ENCODE measurements around the gene TSHR.

GRCh38 chr14:81067156-81067555 is 111.7 kb downstream of the TSHR start:
- no peak for TF ChIP-seq CTCF (conservative IDR thresholded peaks at IDR 0.05; ENCODE audit: low read depth, low read length)
- TF ChIP-seq USF2 (IDR thresholded peaks at IDR 0.05; ENCODE audit: low read depth, low read length) = no peak
- TF ChIP-seq CEBPB (IDR thresholded peaks at IDR 0.05; ENCODE audit: low read depth, low read length) = no peak
- no peak for TF ChIP-seq POLR2A (IDR thresholded peaks at IDR 0.05; ENCODE audit: low read depth, low read length)
- TF ChIP-seq, protein P1, sequence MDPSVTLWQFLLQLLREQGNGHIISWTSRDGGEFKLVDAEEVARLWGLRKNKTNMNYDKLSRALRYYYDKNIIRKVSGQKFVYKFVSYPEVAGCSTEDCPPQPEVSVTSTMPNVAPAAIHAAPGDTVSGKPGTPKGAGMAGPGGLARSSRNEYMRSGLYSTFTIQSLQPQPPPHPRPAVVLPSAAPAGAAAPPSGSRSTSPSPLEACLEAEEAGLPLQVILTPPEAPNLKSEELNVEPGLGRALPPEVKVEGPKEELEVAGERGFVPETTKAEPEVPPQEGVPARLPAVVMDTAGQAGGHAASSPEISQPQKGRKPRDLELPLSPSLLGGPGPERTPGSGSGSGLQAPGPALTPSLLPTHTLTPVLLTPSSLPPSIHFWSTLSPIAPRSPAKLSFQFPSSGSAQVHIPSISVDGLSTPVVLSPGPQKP (IDR thresholded peaks at IDR 0.05; ENCODE audit: borderline replicate concordance, low read depth, low read length) = no peak
- no peak for TF ChIP-seq RFX5 (IDR thresholded peaks at IDR 0.05; ENCODE audit: low read depth, low read length)
- TF ChIP-seq RAD21 (IDR thresholded peaks at IDR 0.05; ENCODE audit: low read length) = no peak
- TF ChIP-seq MXI1 (IDR thresholded peaks at IDR 0.05; ENCODE audit: borderline replicate concordance, low read depth, low read length) = no peak
- no peak for TF ChIP-seq NFE2L2 (IDR thresholded peaks at IDR 0.05; ENCODE audit: low read depth, low read length)
- TF ChIP-seq RCOR1 (IDR thresholded peaks at IDR 0.05; ENCODE audit: insufficient replicate concordance, low read length) = no peak
- TF ChIP-seq SMC3 (IDR thresholded peaks at IDR 0.05; ENCODE audit: low read depth, low read length) = no peak
- TF ChIP-seq MAZ (IDR thresholded peaks at IDR 0.05; ENCODE audit: borderline replicate concordance, low read depth, low read length) = no peak
- TF ChIP-seq BHLHE40 (IDR thresholded peaks at IDR 0.05; ENCODE audit: low read depth, low read length) = no peak
